GM19463 (cell line): ENCODE results near the gene PNPLA8.

ENCODE experiments used
- ATAC-seq: cut with Tn5 transposase; IDR thresholded peaks from one replicate; pipeline ENCODE4 v1.9.1; 2021; ENCODE audit warnings: mild to moderate bottlenecking, moderate library complexity; ENCODE audit not compliant: unreplicated experiment

The PNPLA8 gene

GRCh38 chr7:108448584-108449505, 77.1 kb downstream of the PNPLA8 start:
- ATAC-seq: peak; percentile 64

- no peak for ATAC-seq
Observed at GRCh38 chr7:108442039-108442568, 83.8 kb downstream of the PNPLA8 start.

GRCh38 chr7:108441392-108441955, 84.5 kb downstream of the PNPLA8 start:
- ATAC-seq: no peak

- no peak for ATAC-seq
Observed at GRCh38 chr7:108440613-108441012, 85.3 kb downstream of the PNPLA8 start.

- ATAC-seq: no peak
Observed at GRCh38 chr7:108436906-108437305, 89.0 kb downstream of the PNPLA8 start.

- ATAC-seq: no peak
Observed at GRCh38 chr7:108434010-108434409, 91.9 kb downstream of the PNPLA8 start.

- no peak for ATAC-seq
Observed at GRCh38 chr7:108431099-108431498, 94.8 kb downstream of the PNPLA8 start.

GRCh38 chr7:108430664-108431063, 95.3 kb downstream of the PNPLA8 start:
- no peak for ATAC-seq

- ATAC-seq: no peak
Observed at GRCh38 chr7:108427766-108428165, 98.2 kb downstream of the PNPLA8 start.

- ATAC-seq: no peak
Observed at GRCh38 chr7:108425714-108426275, 100.1 kb downstream of the PNPLA8 start.

GRCh38 chr7:108424013-108424412, 101.9 kb downstream of the PNPLA8 start:
- ATAC-seq: no peak

GRCh38 chr7:108423089-108423989, 102.6 kb downstream of the PNPLA8 start:
- no peak for ATAC-seq

GRCh38 chr7:108421720-108422331, 104.1 kb downstream of the PNPLA8 start:
- no peak for ATAC-seq
